Keratinocyte (primary cell): Measurements from ENCODE around the gene SMTN.
"Not testable (repeated sequence)": the region's sequence is repeated elsewhere in the genome, so short reads cannot be mapped to it uniquely, and the experiment has no call there.

Source experiments
- EZH2 ChIP-seq: IDR thresholded peaks from one replicate; pipeline ENCODE4 v1.6.1; 2012; ENCODE audit warnings: inconsistent platforms, mild to moderate bottlenecking, low read length, moderate library complexity
- TF ChIP-seq, protein P1 (sequence below), 3 experiments: IDR thresholded peaks in 1 of 3; conservative IDR thresholded peaks in 1 of 3; optimal IDR thresholded peaks in 1 of 3; 2 replicates in 2 of 3; 3 replicates in 1 of 3; pipeline versions ENCODE3 to v1.5.1; 2011; ENCODE audit warnings: low read length in 3 of 3, mild to moderate bottlenecking in 3 of 3, moderate library complexity in 2 of 3, control low read depth in 1 of 3, inconsistent platforms in 1 of 3; ENCODE audit not compliant: insufficient read depth in 2 of 3; ENCODE audit errors: extremely low read depth in 1 of 3

DNA sequence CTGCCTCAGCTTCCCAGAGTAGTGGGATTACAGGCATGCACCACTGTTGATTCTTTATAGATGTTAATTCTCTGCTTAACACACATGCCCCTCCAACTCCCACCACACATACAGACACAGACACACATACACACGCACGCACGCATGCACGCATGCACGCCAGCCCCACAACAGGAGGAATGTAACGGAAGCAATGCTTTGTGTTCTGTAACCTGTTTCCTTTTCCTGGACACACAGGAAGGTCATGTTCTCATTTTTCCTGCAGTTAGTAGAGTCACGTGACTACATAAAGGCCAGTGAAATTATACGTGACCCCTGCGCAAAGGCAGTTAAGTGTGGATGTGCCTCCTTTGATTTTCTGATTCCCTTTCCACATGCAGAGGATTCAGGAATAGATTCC, 8.0 kb upstream of the SMTN start:
- TF ChIP-seq, protein P1, sequence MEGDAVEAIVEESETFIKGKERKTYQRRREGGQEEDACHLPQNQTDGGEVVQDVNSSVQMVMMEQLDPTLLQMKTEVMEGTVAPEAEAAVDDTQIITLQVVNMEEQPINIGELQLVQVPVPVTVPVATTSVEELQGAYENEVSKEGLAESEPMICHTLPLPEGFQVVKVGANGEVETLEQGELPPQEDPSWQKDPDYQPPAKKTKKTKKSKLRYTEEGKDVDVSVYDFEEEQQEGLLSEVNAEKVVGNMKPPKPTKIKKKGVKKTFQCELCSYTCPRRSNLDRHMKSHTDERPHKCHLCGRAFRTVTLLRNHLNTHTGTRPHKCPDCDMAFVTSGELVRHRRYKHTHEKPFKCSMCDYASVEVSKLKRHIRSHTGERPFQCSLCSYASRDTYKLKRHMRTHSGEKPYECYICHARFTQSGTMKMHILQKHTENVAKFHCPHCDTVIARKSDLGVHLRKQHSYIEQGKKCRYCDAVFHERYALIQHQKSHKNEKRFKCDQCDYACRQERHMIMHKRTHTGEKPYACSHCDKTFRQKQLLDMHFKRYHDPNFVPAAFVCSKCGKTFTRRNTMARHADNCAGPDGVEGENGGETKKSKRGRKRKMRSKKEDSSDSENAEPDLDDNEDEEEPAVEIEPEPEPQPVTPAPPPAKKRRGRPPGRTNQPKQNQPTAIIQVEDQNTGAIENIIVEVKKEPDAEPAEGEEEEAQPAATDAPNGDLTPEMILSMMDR (optimal IDR thresholded peaks at IDR 0.05 in 1 of 3, IDR thresholded peaks at IDR 0.05 in 1 of 3, conservative IDR thresholded peaks at IDR 0.05 in 1 of 3; ENCODE audit: extremely low read depth in 1 of 3, insufficient read depth in 2 of 3, low read length in 3 of 3): not testable (repeated sequence)
- not testable (repeated sequence) for TF ChIP-seq EZH2
